ENCODE results near the gene FOXP1.

DNA sequence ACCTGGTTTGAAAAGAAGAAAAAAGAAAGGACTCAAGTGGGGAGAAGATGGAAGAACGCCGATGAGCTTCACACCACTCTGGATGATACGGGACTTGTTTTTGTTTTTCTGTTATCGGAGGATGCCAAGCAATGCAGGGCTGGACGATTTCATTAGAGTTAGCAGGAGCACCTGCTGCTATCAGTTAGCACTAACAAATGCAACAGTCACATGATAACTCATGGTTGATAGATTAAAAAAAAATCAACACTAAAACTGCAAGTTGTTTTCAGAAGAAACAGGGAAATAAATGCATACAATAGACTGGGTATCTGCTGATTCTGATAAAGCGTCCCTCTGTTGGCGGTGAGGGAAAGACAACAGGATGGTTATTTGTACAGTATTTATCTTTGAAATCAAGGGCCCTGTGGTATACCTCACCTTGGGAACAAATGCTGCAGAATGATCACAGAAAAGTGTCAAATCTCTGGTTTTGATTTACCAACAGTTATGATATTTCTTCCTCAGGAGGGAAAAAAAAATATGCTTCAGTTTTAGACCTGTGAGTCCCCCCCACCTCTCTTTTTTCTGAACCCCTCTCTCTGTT, 575.1 kb downstream of the FOXP1 start:
- no peak for TF ChIP-seq EZH2 (IDR thresholded peaks at IDR 0.05; ENCODE audit: low read length)
- TF ChIP-seq, protein P1, sequence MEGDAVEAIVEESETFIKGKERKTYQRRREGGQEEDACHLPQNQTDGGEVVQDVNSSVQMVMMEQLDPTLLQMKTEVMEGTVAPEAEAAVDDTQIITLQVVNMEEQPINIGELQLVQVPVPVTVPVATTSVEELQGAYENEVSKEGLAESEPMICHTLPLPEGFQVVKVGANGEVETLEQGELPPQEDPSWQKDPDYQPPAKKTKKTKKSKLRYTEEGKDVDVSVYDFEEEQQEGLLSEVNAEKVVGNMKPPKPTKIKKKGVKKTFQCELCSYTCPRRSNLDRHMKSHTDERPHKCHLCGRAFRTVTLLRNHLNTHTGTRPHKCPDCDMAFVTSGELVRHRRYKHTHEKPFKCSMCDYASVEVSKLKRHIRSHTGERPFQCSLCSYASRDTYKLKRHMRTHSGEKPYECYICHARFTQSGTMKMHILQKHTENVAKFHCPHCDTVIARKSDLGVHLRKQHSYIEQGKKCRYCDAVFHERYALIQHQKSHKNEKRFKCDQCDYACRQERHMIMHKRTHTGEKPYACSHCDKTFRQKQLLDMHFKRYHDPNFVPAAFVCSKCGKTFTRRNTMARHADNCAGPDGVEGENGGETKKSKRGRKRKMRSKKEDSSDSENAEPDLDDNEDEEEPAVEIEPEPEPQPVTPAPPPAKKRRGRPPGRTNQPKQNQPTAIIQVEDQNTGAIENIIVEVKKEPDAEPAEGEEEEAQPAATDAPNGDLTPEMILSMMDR (optimal IDR thresholded peaks at IDR 0.05 in 1 of 3, IDR thresholded peaks at IDR 0.05 in 1 of 3, conservative IDR thresholded peaks at IDR 0.05 in 1 of 3; ENCODE audit: extremely low read depth in 1 of 3, insufficient read depth in 2 of 3, low read length in 3 of 3) = no peak

Measured in keratinocyte (primary cell).